ENCODE measurements around the gene SMIM13.

- TF ChIP-seq EZH2 (IDR thresholded peaks at IDR 0.05; ENCODE audit: low read length) (no peak), CTCF (optimal IDR thresholded peaks at IDR 0.05 in 1 of 3, IDR thresholded peaks at IDR 0.05 in 1 of 3, conservative IDR thresholded peaks at IDR 0.05 in 1 of 3; ENCODE audit: extremely low read depth in 1 of 3, insufficient read depth in 2 of 3, low read length in 3 of 3) (no peak)
Observed at GRCh38 chr6:11101417-11101816, 7.8 kb downstream of the SMIM13 start.

All from keratinocyte (primary cell).